Measurements from ENCODE around the gene SORCS2.
A peak's percentile ranks its signal among the peaks of the same experiment; 100 is the strongest.

Gene SORCS2

DNA sequence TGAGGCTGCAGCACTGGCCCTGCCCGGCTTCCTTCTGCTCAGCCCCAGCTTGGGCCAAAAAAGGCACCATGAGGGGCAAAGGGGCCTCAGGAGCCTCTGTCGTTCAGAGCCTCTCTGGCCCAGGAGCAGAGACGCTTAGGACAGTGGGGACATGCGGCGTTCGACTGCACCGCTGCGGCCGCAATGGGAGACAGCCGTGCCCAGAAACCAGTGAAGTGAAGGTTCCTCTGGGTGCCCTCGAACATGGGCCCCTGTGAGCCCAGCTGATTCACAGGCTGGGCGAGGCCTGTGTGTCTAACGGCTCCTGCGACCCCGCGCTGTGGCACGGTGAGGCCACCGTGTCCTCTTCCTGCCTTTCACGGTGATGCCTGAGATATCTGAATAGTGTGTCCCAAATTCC, 512.3 kb downstream of the SORCS2 start:
- no peak for DNase-seq

GRCh38 chr4:7705062-7705461, 512.7 kb downstream of the SORCS2 start:
- DNase-seq, result no peak

GRCh38 chr4:7705593-7705992, 513.3 kb downstream of the SORCS2 start:
- no peak for DNase-seq

- DNase-seq, result no peak
Observed at GRCh38 chr4:7708238-7708637, 515.9 kb downstream of the SORCS2 start.

DNA sequence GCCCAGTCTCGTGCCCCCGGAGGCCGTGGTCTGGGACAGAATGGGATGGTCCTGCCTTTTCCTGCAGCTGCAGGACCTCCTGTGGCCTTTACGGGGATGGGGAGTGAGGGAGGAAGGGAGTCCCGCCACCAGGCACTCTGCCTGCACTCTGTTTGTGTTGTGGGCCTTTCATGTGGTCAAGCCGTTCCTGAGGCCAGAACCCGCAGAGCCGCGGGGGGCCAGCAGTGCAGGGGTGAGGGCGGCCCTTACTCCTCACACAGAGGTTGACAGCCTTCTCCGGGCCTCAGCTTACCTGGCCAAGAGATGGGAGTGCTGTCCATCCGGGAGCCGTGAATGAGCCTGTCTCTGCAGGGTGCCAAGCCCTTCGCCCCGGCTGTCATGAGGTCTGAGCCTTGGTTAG, 516.6 kb downstream of the SORCS2 start:
- DNase-seq, result no peak

GRCh38 chr4:7709431-7709830, 517.1 kb downstream of the SORCS2 start:
- DNase-seq, result no peak

DNA sequence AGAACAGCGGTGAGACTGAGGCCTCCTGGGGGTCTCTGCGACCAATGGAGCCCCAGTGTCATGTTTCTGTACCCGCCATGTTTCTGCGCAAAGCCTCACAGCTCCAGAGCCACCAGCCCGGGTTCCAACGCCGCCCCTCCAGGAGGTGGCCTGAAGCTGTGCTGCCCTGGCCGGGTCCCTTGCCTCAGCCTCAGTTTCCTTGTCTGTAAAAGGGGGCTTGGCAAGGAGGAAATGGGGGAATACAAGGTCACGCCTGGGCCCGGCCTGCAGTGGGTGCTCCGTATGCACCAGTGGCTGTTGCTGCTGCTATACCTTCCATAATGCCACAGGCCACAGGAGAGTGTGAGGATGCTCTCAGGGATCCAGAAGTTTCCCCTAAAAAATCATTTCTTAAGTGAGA, 517.8 kb downstream of the SORCS2 start:
- DNase-seq, result no peak

GRCh38 chr4:7710576-7711306, 518.4 kb downstream of the SORCS2 start:
- DNase-seq, result peak; percentile 70

GRCh38 chr4:7711307-7711963, 519.1 kb downstream of the SORCS2 start:
- DNase-seq, result no peak

GRCh38 chr4:7712021-7712671, 519.8 kb downstream of the SORCS2 start:
- DNase-seq, result no peak

GRCh38 chr4:7713757-7714156, 521.4 kb downstream of the SORCS2 start:
- DNase-seq, result no peak

GRCh38 chr4:7714176-7714575, 521.8 kb downstream of the SORCS2 start:
- DNase-seq, result no peak

DNA sequence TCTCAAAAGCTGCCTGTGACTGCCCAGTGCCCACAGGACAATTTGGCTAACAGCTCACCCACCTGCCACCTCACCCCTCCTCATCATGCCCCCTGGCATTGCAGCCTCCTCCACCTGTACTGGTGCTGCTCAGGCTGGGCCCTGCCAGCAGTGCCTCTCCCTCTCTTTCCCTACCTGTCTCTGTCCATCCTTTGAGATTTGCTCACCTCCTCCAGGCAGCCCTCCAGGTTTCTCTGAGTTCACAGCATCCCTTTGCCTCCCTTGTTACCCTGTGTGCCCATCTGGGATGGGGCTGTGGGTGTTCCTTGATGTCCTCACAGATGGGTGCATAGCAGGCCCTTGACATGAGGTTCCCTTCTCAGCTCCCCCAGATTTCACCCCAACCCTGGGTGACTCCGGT, 522.4 kb downstream of the SORCS2 start:
- no peak for DNase-seq

DNA sequence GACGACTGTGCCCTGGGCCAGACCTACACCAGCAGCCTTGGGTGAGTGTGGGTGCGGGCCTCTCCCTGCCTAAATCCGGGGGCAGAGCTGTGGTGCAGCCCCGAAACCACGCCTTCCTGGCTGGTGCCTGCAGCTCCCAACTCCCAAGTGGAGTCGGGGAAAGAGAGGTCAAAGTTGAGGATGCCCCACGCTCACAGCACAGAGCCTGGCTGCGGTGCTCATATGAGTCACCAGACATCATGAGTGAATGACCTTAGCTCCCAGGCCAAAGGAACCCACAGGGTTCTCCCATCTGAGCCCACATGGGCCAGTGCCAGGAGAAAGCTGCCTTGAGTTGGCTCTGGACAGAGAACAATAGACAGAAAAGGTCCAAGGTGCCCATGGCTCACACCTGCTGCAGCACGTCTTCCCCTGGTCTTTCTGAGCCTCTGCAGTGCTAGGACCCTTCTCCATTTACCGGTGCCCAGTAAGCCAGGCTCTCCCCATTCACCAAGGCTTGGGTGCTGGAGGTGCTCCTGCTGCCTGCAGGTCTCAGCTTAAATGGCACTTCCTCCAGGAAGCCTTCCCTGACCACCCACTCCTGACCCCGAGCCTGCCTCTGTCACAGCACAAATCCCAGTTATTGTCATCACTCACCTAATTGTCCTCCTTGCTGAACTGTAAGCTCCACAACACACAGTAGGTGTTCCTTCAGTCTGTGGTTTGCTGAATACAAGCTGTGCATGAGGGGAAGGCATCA, 523.1 kb downstream of the SORCS2 start:
- DNase-seq, result no peak

DNA sequence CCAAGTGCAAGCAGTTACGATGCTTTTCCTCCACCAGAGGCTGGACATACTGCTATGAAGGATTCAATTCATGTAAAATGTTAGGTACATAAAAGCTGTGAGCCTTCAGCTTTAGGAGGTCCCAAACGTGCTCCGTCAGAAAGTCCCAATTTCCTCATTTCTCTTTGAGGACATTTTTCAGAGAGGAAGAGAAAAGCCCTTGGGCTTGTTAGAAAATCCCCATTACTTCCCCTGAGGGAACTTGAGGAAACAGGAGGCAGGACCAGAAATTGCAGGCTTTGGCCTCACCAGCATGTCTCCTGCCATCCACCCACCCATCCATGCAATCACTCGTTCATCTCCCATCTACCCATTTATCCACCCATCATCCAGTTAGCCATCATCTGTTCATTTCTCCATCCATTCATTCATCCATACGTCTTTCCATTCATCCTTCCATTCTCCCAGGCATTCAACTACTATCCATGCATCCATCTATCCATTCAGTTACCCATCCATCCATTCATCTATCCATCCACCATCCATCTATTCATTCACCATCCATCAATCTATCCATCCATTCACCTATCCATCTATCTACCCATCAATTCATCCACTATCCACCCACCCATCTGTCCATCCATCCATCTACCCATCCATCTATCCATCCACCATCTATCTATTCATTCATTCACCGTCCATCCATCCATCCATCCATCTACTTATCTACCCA, 523.8 kb downstream of the SORCS2 start:
- DNase-seq, result no peak

GRCh38 chr4:7717161-7717560, 524.8 kb downstream of the SORCS2 start:
- DNase-seq, result no peak

GRCh38 chr4:7717946-7718490, 525.7 kb downstream of the SORCS2 start:
- DNase-seq, result no peak

GRCh38 chr4:7719354-7720174, 527.2 kb downstream of the SORCS2 start:
- DNase-seq, result peak; percentile 89

GRCh38 chr4:7721984-7722551, 529.7 kb downstream of the SORCS2 start:
- no peak for DNase-seq

- no peak for DNase-seq
Observed at GRCh38 chr4:7722766-7723387, 530.5 kb downstream of the SORCS2 start.

GRCh38 chr4:7723625-7724024, 531.3 kb downstream of the SORCS2 start:
- no peak for DNase-seq

Measured in retina (tissue), 1 donor.